BLaER1 treated with 17β-estradiol and CSF1 and Interleukin-3, amounts not matched to agents 10 nM and 100 nM (cell line): ENCODE measurements around the gene ERBB3.

Experiments
- H3K27ac ChIP-seq, 11 experiments: shearing (Covaris generic); formaldehyde crosslinking; 2 replicates each; pipeline ENCODE4 v1.8.1; 2022
- H3K27me3 ChIP-seq, 11 experiments: shearing (Covaris generic); formaldehyde crosslinking; 2 replicates each; pipeline ENCODE4 v1.8.1; 2022
- H3K36me3 ChIP-seq, 11 experiments: shearing (Covaris generic); formaldehyde crosslinking; 2 replicates each; pipeline ENCODE4 v1.8.1; 2022
- H3K4me1 ChIP-seq, 10 experiments: shearing (Covaris generic); formaldehyde crosslinking; 2 replicates each; pipeline ENCODE4 v1.8.1; 2022
- H3K4me2 ChIP-seq, 11 experiments: shearing (Covaris generic); formaldehyde crosslinking; 2 replicates each; pipeline ENCODE4 v1.8.1; 2022
- H3K4me3 ChIP-seq, 10 experiments: shearing (Covaris generic); formaldehyde crosslinking; 2 replicates each; pipeline ENCODE4 v1.8.1; 2022
- H3K9ac ChIP-seq, 11 experiments: shearing (Covaris generic); formaldehyde crosslinking; 2 replicates each; pipeline ENCODE4 v1.8.1; 2022
- H3K9me3 ChIP-seq, 11 experiments: shearing (Covaris generic); formaldehyde crosslinking; replicated peaks in 1 of 11; 2 replicates each; pipeline ENCODE4 v1.8.1; 2022
- H4K20me1 ChIP-seq, 11 experiments: shearing (Covaris generic); formaldehyde crosslinking; 2 replicates each; pipeline ENCODE4 v1.8.1; 2022
- Cebpa-rat ChIP-seq, 11 experiments: shearing (Covaris generic); IDR thresholded peaks; 2 replicates each; pipeline ENCODE4 v1.8.1; 2022

ERBB3 gene

GRCh38 chr12:56079723-56080555 is at the start of gene ERBB3:
ERBB3 (plus strand) TSS chr12:56080165; CDS start chr12:56080301, 136 bp downstream.
- Histone ChIP-seq H3K27ac (peak within 1 kb of the TSS in 1 of 11 experiments; percentile 30; a peak in 1 of 22 replicates), H3K4me1 (peaks cover 0 to 32% (median 25%) of the 10 kb centered on the region in 10 experiments; a peak in 18 of 20 replicates), H3K27me3 (peaks cover 22 to 55% (median 44%) of the 10 kb centered on the region in 11 experiments)

GRCh38 chr12:56031987-56032386 is 48.0 kb upstream of the ERBB3 start:
- H3K36me3 ChIP-seq: peaks cover 53 to 97% (median 76%) of the 10 kb centered on the region in 11 experiments
- no peak overlapping the region for H3K4me2 ChIP-seq
- H3K27ac ChIP-seq: no peak overlapping the region
- H3K9me3 ChIP-seq: no peaks in the 10 kb centered on the region
- H3K4me3 ChIP-seq: no peak overlapping the region
- H3K9ac ChIP-seq: no peak overlapping the region; a peak in 1 of 22 replicates
- H3K4me1 ChIP-seq: peaks cover 0 to 9% (median 3%) of the 10 kb centered on the region in 10 experiments; a peak in 7 of 20 replicates
- no peaks in the 10 kb centered on the region for H3K27me3 ChIP-seq
- no peaks in the 10 kb centered on the region for H4K20me1 ChIP-seq
- no peak for TF ChIP-seq Cebpa-rat (IDR thresholded peaks at IDR 0.05)

More at GRCh38 chr12:56079723-56080555, at the start of gene ERBB3:
- H3K36me3 ChIP-seq: no peaks in the 10 kb centered on the region
- H3K4me3 ChIP-seq: peak within 1 kb of the TSS; percentile 56 to 73 (median 62)
- H4K20me1 ChIP-seq: no peaks in the 10 kb centered on the region
- H3K9ac ChIP-seq: peak within 1 kb of the TSS in 10 of 11 experiments; percentile 33 to 75 (median 52); a peak in 18 of 22 replicates
- no peaks in the 10 kb centered on the region for H3K9me3 ChIP-seq
- no peak for TF ChIP-seq Cebpa-rat (IDR thresholded peaks at IDR 0.05)
- peak within 1 kb of the TSS; percentile 82 to 98 (median 94) for H3K4me2 ChIP-seq

- TF ChIP-seq Cebpa-rat (IDR thresholded peaks at IDR 0.05): no peak
- Histone ChIP-seq H3K9ac (no peak overlapping the region; a peak in 1 of 22 replicates), H3K36me3 (peaks cover 44 to 90% (median 65%) of the 10 kb centered on the region in 11 experiments), H3K4me3 (no peak overlapping the region), H3K4me1 (no peaks in the 10 kb centered on the region), H3K27ac (no peak overlapping the region), H3K4me2 (no peak overlapping the region), H4K20me1 (no peaks in the 10 kb centered on the region), H3K9me3 (no peaks in the 10 kb centered on the region), H3K27me3 (no peaks in the 10 kb centered on the region)
Measured at GRCh38 chr12:56034586-56035332, 45.2 kb upstream of the ERBB3 start.

DNA sequence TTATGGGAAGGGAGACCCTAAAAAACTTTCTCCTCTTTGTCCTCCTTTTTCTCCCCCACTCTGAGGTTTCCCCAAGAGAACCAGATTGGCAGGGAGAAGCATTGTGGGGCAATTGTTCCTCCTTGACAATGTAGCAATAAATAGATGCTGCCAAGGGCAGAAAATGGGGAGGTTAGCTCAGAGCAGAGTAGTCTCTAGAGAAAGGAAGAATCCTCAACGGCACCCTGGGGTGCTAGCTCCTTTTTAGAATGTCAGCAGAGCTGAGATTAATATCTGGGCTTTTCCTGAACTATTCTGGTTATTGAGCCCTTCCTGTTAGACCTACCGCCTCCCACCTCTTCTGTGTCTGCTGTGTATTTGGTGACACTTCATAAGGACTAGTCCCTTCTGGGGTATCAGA is 42.8 kb upstream of the ERBB3 start:
- Histone ChIP-seq H3K27me3 (no peaks in the 10 kb centered on the region), H3K4me1 (peaks cover 6 to 12% (median 8%) of the 10 kb centered on the region in 10 experiments; a peak in 19 of 20 replicates), H3K9ac (peak overlapping the region in 7 of 11 experiments; percentile 9 to 45 (median 21); a peak in 4 of 22 replicates), H3K4me2 (no peak overlapping the region), H3K4me3 (no peak overlapping the region), H4K20me1 (peaks cover 0 to 2% (median 0%) of the 10 kb centered on the region in 11 experiments; a peak in 5 of 22 replicates), H3K36me3 (peaks cover 38 to 66% (median 51%) of the 10 kb centered on the region in 11 experiments), H3K9me3 (no peaks in the 10 kb centered on the region), H3K27ac (no peak overlapping the region)
- TF ChIP-seq Cebpa-rat (IDR thresholded peaks at IDR 0.05): no peak

GRCh38 chr12:56038022-56038655 is 41.8 kb upstream of the ERBB3 start:
- Histone ChIP-seq H3K27me3 (no peaks in the 10 kb centered on the region), H3K36me3 (peaks cover 35 to 64% (median 48%) of the 10 kb centered on the region in 11 experiments), H3K4me3 (no peak overlapping the region), H3K4me2 (no peak overlapping the region), H3K9ac (0 out of 22 replicates have a peak overlapping the region, but pooled peaks of 1 of the 11 experiments have one; percentile 45), H3K27ac (no peak overlapping the region), H3K4me1 (peaks cover 10 to 15% (median 13%) of the 10 kb centered on the region in 10 experiments), H3K9me3 (no peaks in the 10 kb centered on the region), H4K20me1 (peaks cover 5 to 12% (median 9%) of the 10 kb centered on the region in 11 experiments; a peak in 19 of 22 replicates)
- TF ChIP-seq Cebpa-rat (IDR thresholded peaks at IDR 0.05): no peak

DNA sequence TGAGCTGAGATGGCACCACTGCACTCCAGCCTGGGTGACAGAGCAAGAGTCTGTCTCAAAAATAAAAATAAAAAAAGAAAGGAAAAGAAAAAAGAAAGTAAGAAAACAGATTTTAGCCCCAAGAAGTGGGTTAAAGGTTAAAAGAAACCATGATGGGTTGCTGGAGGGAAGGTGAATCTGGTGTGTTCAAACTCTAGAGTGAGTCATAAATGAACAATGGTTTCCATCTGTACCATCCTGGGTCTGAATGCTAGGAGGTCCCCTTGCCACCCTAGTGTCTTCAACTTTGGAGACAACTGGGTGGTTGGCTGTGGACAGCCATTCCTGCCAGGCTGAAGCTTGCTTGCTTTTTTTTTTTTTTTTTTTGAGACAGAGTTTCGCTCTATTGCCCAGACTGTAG is 39.8 kb upstream of the ERBB3 start:
- H3K4me2 ChIP-seq: peak overlapping the region in 1 of 11 experiments; percentile 73; a peak in 1 of 22 replicates
- H3K27me3 ChIP-seq: no peaks in the 10 kb centered on the region
- H4K20me1 ChIP-seq: peaks cover 6 to 32% (median 29%) of the 10 kb centered on the region in 11 experiments; a peak in 20 of 22 replicates
- H3K36me3 ChIP-seq: peaks cover 36 to 64% (median 49%) of the 10 kb centered on the region in 11 experiments
- no peak overlapping the region for H3K4me3 ChIP-seq
- H3K27ac ChIP-seq: no peak overlapping the region
- H3K4me1 ChIP-seq: peaks cover 18 to 27% (median 23%) of the 10 kb centered on the region in 10 experiments
- no peak overlapping the region for H3K9ac ChIP-seq
- no peaks in the 10 kb centered on the region for H3K9me3 ChIP-seq
- no peak for TF ChIP-seq Cebpa-rat (IDR thresholded peaks at IDR 0.05)

DNA sequence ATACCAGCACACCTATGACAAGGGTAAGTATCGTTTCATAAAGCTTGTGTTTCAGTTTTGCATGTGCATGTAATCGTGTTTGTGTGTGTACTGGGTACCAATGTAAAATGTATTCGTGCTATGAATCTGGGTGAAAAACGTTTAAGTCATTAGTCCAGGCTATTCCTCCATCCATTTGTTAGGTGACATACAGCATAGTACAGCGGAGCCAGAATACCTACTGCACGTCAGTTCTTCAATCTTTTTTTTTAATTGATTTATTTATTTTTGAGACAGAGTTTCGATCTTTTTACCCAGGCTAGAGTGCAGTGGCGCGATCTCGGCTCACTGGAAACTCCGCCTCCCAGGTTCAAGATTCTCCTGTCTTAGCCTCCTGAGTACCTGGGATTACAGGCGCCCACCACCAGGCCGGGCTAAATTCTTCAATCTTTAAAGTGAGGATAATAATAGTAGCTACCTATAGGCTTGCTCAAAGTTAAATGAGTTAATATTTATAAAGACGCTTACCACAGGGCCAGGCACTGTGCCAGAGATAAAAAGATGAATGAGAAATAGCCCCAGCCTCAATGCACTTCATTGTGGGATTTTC is 38.9 kb upstream of the ERBB3 start:
- TF ChIP-seq Cebpa-rat (IDR thresholded peaks at IDR 0.05): no peak
- Histone ChIP-seq H3K4me2 (peak overlapping the region; percentile 67 to 84 (median 79)), H3K36me3 (peaks cover 36 to 64% (median 49%) of the 10 kb centered on the region in 11 experiments)

More for the DNA sequence above, 38.9 kb upstream of the ERBB3 start:
- Histone ChIP-seq H3K4me1 (peaks cover 18 to 27% (median 23%) of the 10 kb centered on the region in 10 experiments), H3K9ac (peak overlapping the region; percentile 61 to 96 (median 71)), H3K4me3 (peak overlapping the region; percentile 39 to 94 (median 54); a peak in 19 of 20 replicates), H4K20me1 (peaks cover 6 to 41% (median 37%) of the 10 kb centered on the region in 11 experiments; a peak in 20 of 22 replicates), H3K9me3 (no peaks in the 10 kb centered on the region), H3K27me3 (no peaks in the 10 kb centered on the region), H3K27ac (peak overlapping the region; percentile 28 to 97 (median 62); a peak in 19 of 22 replicates)
